Measurements from ENCODE around the gene SMIM27.

GRCh38 chr9:32578976-32579375, 26.8 kb downstream of the SMIM27 start:
- TF ChIP-seq POLR2AphosphoS5 (IDR thresholded peaks at IDR 0.05): no peak
- TF ChIP-seq, protein P1, sequence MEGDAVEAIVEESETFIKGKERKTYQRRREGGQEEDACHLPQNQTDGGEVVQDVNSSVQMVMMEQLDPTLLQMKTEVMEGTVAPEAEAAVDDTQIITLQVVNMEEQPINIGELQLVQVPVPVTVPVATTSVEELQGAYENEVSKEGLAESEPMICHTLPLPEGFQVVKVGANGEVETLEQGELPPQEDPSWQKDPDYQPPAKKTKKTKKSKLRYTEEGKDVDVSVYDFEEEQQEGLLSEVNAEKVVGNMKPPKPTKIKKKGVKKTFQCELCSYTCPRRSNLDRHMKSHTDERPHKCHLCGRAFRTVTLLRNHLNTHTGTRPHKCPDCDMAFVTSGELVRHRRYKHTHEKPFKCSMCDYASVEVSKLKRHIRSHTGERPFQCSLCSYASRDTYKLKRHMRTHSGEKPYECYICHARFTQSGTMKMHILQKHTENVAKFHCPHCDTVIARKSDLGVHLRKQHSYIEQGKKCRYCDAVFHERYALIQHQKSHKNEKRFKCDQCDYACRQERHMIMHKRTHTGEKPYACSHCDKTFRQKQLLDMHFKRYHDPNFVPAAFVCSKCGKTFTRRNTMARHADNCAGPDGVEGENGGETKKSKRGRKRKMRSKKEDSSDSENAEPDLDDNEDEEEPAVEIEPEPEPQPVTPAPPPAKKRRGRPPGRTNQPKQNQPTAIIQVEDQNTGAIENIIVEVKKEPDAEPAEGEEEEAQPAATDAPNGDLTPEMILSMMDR (IDR thresholded peaks at IDR 0.05): no peak
- TF ChIP-seq EP300 (IDR thresholded peaks at IDR 0.05): no peak

Measured in sigmoid colon (tissue), 4 donors.